T1000 (cell line): ENCODE measurements around the gene GALNT6.
"Not testable (repeated sequence)": the region's sequence is repeated elsewhere in the genome, so short reads cannot be mapped to it uniquely, and the experiment has no call there.

Experiments used
- DNase-seq: peaks from one replicate; lab custom pipeline; 2025; ENCODE audit warnings: mixed read lengths; lab: John Stamatoyannopoulos, UW

Gene GALNT6

DNA sequence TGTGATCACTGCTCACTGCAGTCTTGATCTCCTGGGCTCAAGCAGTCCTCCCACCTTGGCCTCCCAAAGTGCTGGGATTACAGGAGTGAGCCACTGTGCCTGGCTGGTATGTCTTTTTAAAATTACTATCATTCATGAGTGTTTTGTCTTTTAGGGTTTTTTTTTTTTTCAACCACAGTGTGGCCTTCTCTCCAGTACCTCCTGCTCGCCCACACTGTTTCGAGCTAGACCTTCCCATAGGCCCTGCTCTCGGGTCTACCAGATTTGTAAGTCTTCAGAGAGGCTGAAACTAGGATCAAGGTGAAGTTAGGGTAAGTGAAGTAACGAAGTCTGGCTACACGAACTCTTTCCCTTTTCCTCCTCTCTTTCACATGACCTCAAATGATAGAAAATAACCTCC lies 68.8 kb downstream of the GALNT6 start:
- DNase-seq: no peak

DNA sequence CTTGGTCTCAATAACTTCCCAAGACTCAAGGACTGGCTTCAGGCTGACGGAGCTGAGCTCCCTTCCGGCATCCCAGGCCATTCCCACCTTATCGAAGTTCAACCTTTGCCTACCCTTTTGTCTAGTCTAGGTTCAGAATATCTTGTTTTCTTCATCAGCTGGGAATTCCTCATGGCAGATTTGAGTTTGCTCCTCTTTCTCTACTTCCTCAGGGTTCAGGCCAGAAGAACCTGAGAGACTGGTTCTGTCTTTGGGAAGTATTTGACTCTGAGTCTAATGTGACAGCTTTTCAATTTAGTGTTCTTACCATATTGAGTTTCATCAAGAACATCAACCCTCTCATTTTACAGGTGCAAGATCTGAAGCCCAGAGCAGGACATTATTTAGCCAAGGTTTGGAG lies 69.3 kb downstream of the GALNT6 start:
- DNase-seq: no peak

DNA sequence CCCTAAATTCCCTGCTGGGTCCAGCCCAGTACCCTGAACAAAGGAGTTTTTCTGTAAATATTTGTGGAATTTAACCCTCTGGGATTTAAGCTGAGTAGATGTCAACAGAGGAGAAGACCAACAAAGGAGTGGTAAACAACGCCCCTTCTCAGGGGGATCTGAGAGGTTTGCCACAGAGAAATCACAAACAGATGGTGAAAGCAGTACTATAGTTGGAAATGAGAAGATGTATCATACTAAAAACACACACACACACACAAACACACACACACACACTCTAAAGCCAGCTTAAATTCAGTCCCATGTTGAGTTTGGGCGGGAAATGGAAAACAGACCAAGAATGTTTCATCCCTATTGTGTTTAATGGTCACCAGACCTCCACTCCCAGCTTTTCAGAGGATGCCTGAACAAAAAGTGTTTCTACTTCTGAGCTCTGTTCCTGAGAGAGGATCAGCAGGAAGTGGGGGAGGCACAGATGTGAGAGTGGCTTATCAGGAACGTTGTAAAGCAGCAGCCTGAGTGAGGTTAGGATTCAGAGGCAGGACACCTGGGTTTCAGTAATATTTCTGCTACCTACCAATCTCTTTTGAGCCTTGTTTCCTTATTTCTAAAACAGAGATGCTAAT lies 70.4 kb downstream of the GALNT6 start:
- no peak for DNase-seq

GRCh38 chr12:51320311-51320694 lies 70.9 kb downstream of the GALNT6 start:
- no peak for DNase-seq

DNA sequence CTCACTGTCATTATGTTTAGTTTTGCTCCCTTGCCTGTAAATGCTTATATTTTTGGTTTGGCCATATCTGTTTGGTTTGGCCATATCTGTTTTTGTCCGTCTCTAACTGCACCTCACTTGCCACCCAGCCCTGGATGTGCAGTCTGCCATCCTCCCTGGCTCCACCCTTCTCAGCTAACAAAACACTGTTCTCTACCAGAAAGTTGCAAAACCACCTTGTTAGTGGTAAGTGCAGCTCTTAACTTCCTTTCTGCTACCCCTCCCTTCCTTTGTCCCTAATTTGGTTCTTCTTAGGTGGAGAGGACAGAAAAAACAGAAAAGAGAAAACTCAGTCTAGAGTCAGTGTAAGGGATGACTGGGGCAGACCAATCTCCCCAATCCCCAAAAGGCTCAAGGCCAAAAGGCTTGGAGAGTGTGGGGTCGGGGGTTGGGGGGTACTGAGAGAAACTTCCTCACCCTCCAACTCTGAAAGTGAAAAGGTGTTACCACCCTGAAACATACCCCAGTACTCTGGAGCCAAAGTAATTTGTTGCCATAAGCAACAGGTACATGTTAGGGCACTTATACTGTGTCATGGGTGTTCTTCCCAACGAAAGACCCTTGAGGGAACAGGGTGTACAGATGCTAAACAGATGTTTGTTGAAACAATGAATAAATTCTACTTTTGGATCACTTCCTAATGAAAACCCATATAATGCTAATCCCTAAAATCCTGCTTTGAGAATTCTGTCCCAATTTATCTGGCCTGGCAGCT lies 72.2 kb downstream of the GALNT6 start:
- no peak for DNase-seq

GRCh38 chr12:51318057-51318806 lies 73.0 kb downstream of the GALNT6 start:
- not testable (repeated sequence) for DNase-seq

DNA sequence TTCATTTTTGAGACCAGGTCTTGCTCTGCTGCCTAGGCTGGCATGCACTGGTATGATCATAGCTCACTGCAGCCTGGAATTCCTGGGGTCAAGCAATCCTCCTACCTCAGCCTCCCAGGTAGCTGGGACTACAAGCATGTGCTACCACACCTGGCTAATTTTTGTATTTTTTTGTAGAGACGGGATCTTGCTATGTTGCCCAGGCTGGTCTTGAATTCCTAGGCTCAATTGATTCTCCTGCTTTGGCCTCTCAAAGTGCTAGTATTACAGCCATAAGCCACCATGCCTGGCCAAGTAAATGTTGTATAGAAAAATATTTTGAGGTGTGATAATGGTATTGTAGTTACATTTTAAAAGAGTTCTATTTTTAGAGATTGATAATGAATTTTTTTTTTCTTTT lies 79.8 kb downstream of the GALNT6 start:
- no peak for DNase-seq

GRCh38 chr12:51307655-51308593 lies 83.3 kb downstream of the GALNT6 start:
- no peak for DNase-seq

DNA sequence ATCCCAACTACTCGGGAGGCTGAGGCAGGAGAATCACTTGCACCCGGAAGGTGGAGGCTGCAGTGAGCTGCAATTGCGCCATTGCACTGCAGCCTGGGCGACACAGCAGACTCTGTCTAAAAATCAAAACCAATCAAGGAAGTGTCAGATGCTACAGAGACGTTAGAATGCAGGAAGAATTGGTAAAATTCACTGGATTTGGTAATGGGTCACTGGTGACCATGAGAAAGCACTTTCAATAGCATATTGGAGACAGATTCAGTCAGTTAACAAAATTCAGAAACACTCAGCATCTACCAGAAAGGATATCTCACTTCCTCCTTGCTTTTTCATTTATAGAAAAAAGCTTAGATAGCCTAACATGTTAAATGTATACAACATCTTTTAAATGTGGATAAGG lies 84.7 kb downstream of the GALNT6 start:
- no peak for DNase-seq
